GM12865 (cell line): Measurements from ENCODE around the gene CST2.

Source experiments
- DNase-seq: peaks from one replicate; pipeline ENCODE4 v3.0.0; 2010; ENCODE audit warnings: low read depth
- H3K4me3 ChIP-seq: 2 replicates; pipeline ENCODE4 v1.5.1; 2011; ENCODE audit warnings: mild to moderate bottlenecking, low read depth, low read length, control low read depth
- CTCF ChIP-seq: IDR thresholded peaks from 2 replicates; pipeline ENCODE4 v1.5.1; 2011; ENCODE audit warnings: low read length, control low read depth, low read depth, inconsistent platforms; ENCODE audit not compliant: insufficient read depth; ENCODE audit errors: missing control alignments

The CST2 gene

GRCh38 chr20:23776067-23776771 is 50.3 kb downstream of the CST2 start:
- no peak for DNase-seq
- H3K4me3 ChIP-seq: no peak overlapping the region
- no peak for TF ChIP-seq CTCF

GRCh38 chr20:23774081-23774480 is 52.4 kb downstream of the CST2 start:
- no peak for DNase-seq
- TF ChIP-seq CTCF: no peak

More at GRCh38 chr20:23774081-23774480, 52.4 kb downstream of the CST2 start:
- no peak overlapping the region for H3K4me3 ChIP-seq
